Thyroid gland (tissue), 4 donors: ENCODE measurements around the gene LAMA2.

Experiments used
- POLR2A ChIP-seq, 2 donors: fragments of 450-650 bp; IDR thresholded peaks; one replicate each; pipeline ENCODE4 v1.6.1; 2017; ENCODE audit warnings: antibody characterized with exemption in 2 of 2, mild to moderate bottlenecking in 2 of 2, moderate library complexity in 1 of 2
- TF ChIP-seq, protein P1 (sequence below), 6 experiments: fragments of 200-600 bp in 3 of 6; fragments of 450-650 bp in 3 of 6; sonication (generic) in 3 of 6; IDR thresholded peaks; one replicate each; pipeline ENCODE4 v1.5.1; 2016 to 2019; ENCODE audit warnings: antibody characterized with exemption in 6 of 6, mild to moderate bottlenecking in 2 of 6, inconsistent platforms in 1 of 6, moderate library complexity in 1 of 6

DNA sequence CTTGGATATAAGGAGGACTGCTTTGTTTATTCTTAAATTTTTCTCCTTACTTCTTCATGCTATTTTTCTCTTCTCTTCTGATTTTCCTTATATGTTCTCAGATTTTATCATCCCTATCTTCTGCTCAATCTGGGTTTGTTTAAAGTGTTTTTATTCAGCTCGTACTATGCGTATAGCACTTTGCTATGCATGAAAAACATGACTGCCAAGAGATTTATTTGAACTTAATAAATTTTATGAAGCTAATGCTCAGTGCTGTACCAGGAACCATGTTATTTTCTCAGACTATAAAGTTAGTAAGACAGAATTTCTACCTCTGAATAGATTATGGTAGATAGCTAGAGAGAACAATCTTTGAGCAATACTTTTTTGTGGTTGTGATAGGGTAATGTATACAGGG lies 305.9 kb downstream of the LAMA2 start:
- TF ChIP-seq, protein P1, sequence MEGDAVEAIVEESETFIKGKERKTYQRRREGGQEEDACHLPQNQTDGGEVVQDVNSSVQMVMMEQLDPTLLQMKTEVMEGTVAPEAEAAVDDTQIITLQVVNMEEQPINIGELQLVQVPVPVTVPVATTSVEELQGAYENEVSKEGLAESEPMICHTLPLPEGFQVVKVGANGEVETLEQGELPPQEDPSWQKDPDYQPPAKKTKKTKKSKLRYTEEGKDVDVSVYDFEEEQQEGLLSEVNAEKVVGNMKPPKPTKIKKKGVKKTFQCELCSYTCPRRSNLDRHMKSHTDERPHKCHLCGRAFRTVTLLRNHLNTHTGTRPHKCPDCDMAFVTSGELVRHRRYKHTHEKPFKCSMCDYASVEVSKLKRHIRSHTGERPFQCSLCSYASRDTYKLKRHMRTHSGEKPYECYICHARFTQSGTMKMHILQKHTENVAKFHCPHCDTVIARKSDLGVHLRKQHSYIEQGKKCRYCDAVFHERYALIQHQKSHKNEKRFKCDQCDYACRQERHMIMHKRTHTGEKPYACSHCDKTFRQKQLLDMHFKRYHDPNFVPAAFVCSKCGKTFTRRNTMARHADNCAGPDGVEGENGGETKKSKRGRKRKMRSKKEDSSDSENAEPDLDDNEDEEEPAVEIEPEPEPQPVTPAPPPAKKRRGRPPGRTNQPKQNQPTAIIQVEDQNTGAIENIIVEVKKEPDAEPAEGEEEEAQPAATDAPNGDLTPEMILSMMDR (IDR thresholded peaks at IDR 0.05): no peak
- no peak for TF ChIP-seq POLR2A (IDR thresholded peaks at IDR 0.05)
